ENCODE results near the gene PPP1R18. TPM values are rescaled to one million over a fixed set of nuclear protein-coding genes. Genes with fewer than 3 reads are reported as not detected.

The PPP1R18 gene
- total RNA-seq, 1 experiment from 2014 or later: 49.9 TPM

- ATAC-seq (no peak), DNase-seq (no peak)
- peaks cover 43% of the 10 kb centered on the region for H3K79me2 ChIP-seq (ENCODE audit: low read length)
- H3K9ac ChIP-seq (ENCODE audit: low read length): no peak overlapping the region
- H3K4me3 ChIP-seq (ENCODE audit: low read length): no peak overlapping the region
- BruUV-seq (replicated peaks): no TSS peak
- no peak overlapping the region for H2AFZ ChIP-seq (ENCODE audit: low read length)
- no peaks in the 10 kb centered on the region for H3K9me3 ChIP-seq (ENCODE audit: low read length)
- peaks cover 23% of the 10 kb centered on the region for H3K36me3 ChIP-seq (ENCODE audit: low read depth, low read length)
- H3K27me3 ChIP-seq (ENCODE audit: low read length): no peaks in the 10 kb centered on the region
- H3K27ac ChIP-seq (ENCODE audit: low read length): no peak overlapping the region
- H3K4me2 ChIP-seq (ENCODE audit: low read length): no peak overlapping the region
- no peaks in the 10 kb centered on the region for H3K9me2 ChIP-seq (replicated peaks; ENCODE audit: low read length)
- POLR2A ChIA-PET (ENCODE audit: unreplicated experiment): interaction anchor here (0.6 kb wide), 1 partner anchor 8 kb away, joined by 3 read pairs; no protein-coding TSS in a partner anchor
- intact Hi-C loops (cut with micrococcal nuclease): no loop called here
- H3F3A ChIP-seq (ENCODE audit: low read length, unreplicated experiment): no peaks in the 10 kb centered on the region
- H3K4me1 ChIP-seq (ENCODE audit: insufficient read depth, low read length): peaks cover 24% of the 10 kb centered on the region
- CTCF ChIA-PET: no interaction called here
- H4K20me1 ChIP-seq (ENCODE audit: low read length): no peaks in the 10 kb centered on the region
- TF ChIP-seq EZH2phosphoT487 (IDR thresholded peaks at IDR 0.05; ENCODE audit: borderline replicate concordance, low read length) (no peak), CTCF (conservative IDR thresholded peaks at IDR 0.05; ENCODE audit: low read depth, low read length) (no peak), EZH2 (IDR thresholded peaks at IDR 0.05; ENCODE audit: low read length, unreplicated experiment) (no peak)
These were observed 9.7 kb downstream of the PPP1R18 start for GRCh38 chr6:30676660-30677285.

- BruUV-seq (replicated peaks): TSS peak; percentile 61
- Histone ChIP-seq H3K9me3 (ENCODE audit: low read length) (no peaks in the 10 kb centered on the region), H3K4me3 (ENCODE audit: low read length) (peak within 1 kb of the TSS; percentile 75), H3K4me1 (ENCODE audit: insufficient read depth, low read length) (peaks cover 4% of the 10 kb centered on the region), H3F3A (ENCODE audit: low read length, unreplicated experiment) (no peaks in the 10 kb centered on the region), H3K27me3 (ENCODE audit: low read length) (no peaks in the 10 kb centered on the region), H3K9me2 (replicated peaks; ENCODE audit: low read length) (no peaks in the 10 kb centered on the region), H3K9ac (ENCODE audit: low read length) (peak within 1 kb of the TSS; percentile 82), H2AFZ (ENCODE audit: low read length) (peak within 1 kb of the TSS; percentile 77), H3K4me2 (ENCODE audit: low read length) (peak within 1 kb of the TSS; percentile 83), H3K79me2 (ENCODE audit: low read length) (peaks cover 22% of the 10 kb centered on the region), H3K36me3 (ENCODE audit: low read depth, low read length) (peaks cover 23% of the 10 kb centered on the region), H3K27ac (ENCODE audit: low read length) (no peak within 1 kb of the TSS), H4K20me1 (ENCODE audit: low read length) (no peaks in the 10 kb centered on the region)
- POLR2A ChIA-PET (ENCODE audit: unreplicated experiment): interaction anchor here (0.6 kb wide), 1 partner anchor 182 kb away, joined by 4 read pairs; no protein-coding TSS in a partner anchor
- TF ChIP-seq CTCF (conservative IDR thresholded peaks at IDR 0.05; ENCODE audit: low read depth, low read length) (peak; percentile 95), EZH2 (IDR thresholded peaks at IDR 0.05; ENCODE audit: low read length, unreplicated experiment) (no peak)
- intact Hi-C loops (cut with micrococcal nuclease): loop anchor here (1.0 to 5.0 kb wide), 3 partner anchors 55 to 205 kb away; partner anchors contain the start of genes MRPS18B and PPP1R10
- CTCF ChIA-PET: interaction anchor here (0.7 to 1.1 kb wide), 2 partner anchors 55 to 58 kb away, joined by 3 to 5 read pairs; partner anchors contain the start of gene MRPS18B
- ATAC-seq: peak; percentile 82
- peak; percentile 99 for DNase-seq
These were observed 13.8 kb downstream of the PPP1R18 start, which contains the start of gene DHX16 for GRCh38 chr6:30672445-30673253. DHX16 (minus strand) TSS chr6:30673006; CDS start chr6:30672841, 165 bp downstream.

Data from PC-3 (cell line).